ENCODE data around the gene HS3ST5. TPM values are rescaled to one million over a fixed set of nuclear protein-coding genes. Genes with fewer than 3 reads are reported as not detected.

HS3ST5 gene
- total RNA-seq, 1 donor: not detected

- H3K9me3 ChIP-seq (ENCODE audit: low read depth, low read length): no peaks in the 10 kb centered on the region
- H2AFZ ChIP-seq (ENCODE audit: low read length): no peak overlapping the region
- no peaks in the 10 kb centered on the region for H3K27me3 ChIP-seq (ENCODE audit: insufficient read depth, low read length)
- no peaks in the 10 kb centered on the region for H3K79me2 ChIP-seq (ENCODE audit: insufficient read depth, low read length)
- no peaks in the 10 kb centered on the region for H3K36me3 ChIP-seq (ENCODE audit: insufficient read depth, low read length)
- H3K4me3 ChIP-seq (ENCODE audit: insufficient read depth, low read length): no peak overlapping the region
- no peak overlapping the region for H3K4me2 ChIP-seq (ENCODE audit: insufficient read depth, low read length)
- H3K4me1 ChIP-seq (ENCODE audit: insufficient read depth, low read length): no peaks in the 10 kb centered on the region
- no peak for DNase-seq (ENCODE audit: insufficient read length, low spot score, missing footprints)
- H3K27ac ChIP-seq (ENCODE audit: low read depth, low read length): no peak overlapping the region
- no peaks in the 10 kb centered on the region for H4K20me1 ChIP-seq (ENCODE audit: insufficient read depth, low read length)
- TF ChIP-seq CTCF (IDR thresholded peaks at IDR 0.05; ENCODE audit: extremely low read depth, low read depth, low read length): no peak
These were observed 68.0 kb downstream of the HS3ST5 start for GRCh38 chr6:114274836-114275235.

- no peak for TF ChIP-seq CTCF (IDR thresholded peaks at IDR 0.05; ENCODE audit: extremely low read depth, low read depth, low read length)
- Histone ChIP-seq H3K79me2 (ENCODE audit: insufficient read depth, low read length) (no peaks in the 10 kb centered on the region), H3K4me1 (ENCODE audit: insufficient read depth, low read length) (no peaks in the 10 kb centered on the region)
These were observed 70.2 kb downstream of the HS3ST5 start for GRCh38 chr6:114272582-114272981.

GRCh38 chr6:114271405-114271804 lies 71.4 kb downstream of the HS3ST5 start:
- H3K27ac ChIP-seq (ENCODE audit: low read depth, low read length): no peak overlapping the region
- H3K79me2 ChIP-seq (ENCODE audit: insufficient read depth, low read length): no peaks in the 10 kb centered on the region
- H3K27me3 ChIP-seq (ENCODE audit: insufficient read depth, low read length): no peaks in the 10 kb centered on the region
- DNase-seq (ENCODE audit: insufficient read length, low spot score, missing footprints): no peak
- no peaks in the 10 kb centered on the region for H3K9me3 ChIP-seq (ENCODE audit: low read depth, low read length)
- H3K4me1 ChIP-seq (ENCODE audit: insufficient read depth, low read length): no peaks in the 10 kb centered on the region
- no peak for TF ChIP-seq CTCF (IDR thresholded peaks at IDR 0.05; ENCODE audit: extremely low read depth, low read depth, low read length)
- no peaks in the 10 kb centered on the region for H4K20me1 ChIP-seq (ENCODE audit: insufficient read depth, low read length)
- no peak overlapping the region for H2AFZ ChIP-seq (ENCODE audit: low read length)
- H3K4me2 ChIP-seq (ENCODE audit: insufficient read depth, low read length): no peak overlapping the region
- H3K4me3 ChIP-seq (ENCODE audit: insufficient read depth, low read length): no peak overlapping the region
- no peaks in the 10 kb centered on the region for H3K36me3 ChIP-seq (ENCODE audit: insufficient read depth, low read length)

More at GRCh38 chr6:114272582-114272981, 70.2 kb downstream of the HS3ST5 start:
- Histone ChIP-seq H2AFZ (ENCODE audit: low read length) (no peak overlapping the region), H3K36me3 (ENCODE audit: insufficient read depth, low read length) (no peaks in the 10 kb centered on the region), H3K4me2 (ENCODE audit: insufficient read depth, low read length) (no peak overlapping the region), H3K27me3 (ENCODE audit: insufficient read depth, low read length) (no peaks in the 10 kb centered on the region), H3K27ac (ENCODE audit: low read depth, low read length) (no peak overlapping the region), H3K9me3 (ENCODE audit: low read depth, low read length) (no peaks in the 10 kb centered on the region), H3K4me3 (ENCODE audit: insufficient read depth, low read length) (no peak overlapping the region), H4K20me1 (ENCODE audit: insufficient read depth, low read length) (no peaks in the 10 kb centered on the region)
- no peak for DNase-seq (ENCODE audit: insufficient read length, low spot score, missing footprints)

GRCh38 chr6:114267897-114268296 lies 74.9 kb downstream of the HS3ST5 start:
- no peaks in the 10 kb centered on the region for H3K9me3 ChIP-seq (ENCODE audit: low read depth, low read length)
- no peak overlapping the region for H3K27ac ChIP-seq (ENCODE audit: low read depth, low read length)
- H3K4me3 ChIP-seq (ENCODE audit: insufficient read depth, low read length): no peak overlapping the region
- no peak for TF ChIP-seq CTCF (IDR thresholded peaks at IDR 0.05; ENCODE audit: extremely low read depth, low read depth, low read length)
- H3K27me3 ChIP-seq (ENCODE audit: insufficient read depth, low read length): no peaks in the 10 kb centered on the region
- H4K20me1 ChIP-seq (ENCODE audit: insufficient read depth, low read length): no peaks in the 10 kb centered on the region
- DNase-seq (ENCODE audit: insufficient read length, low spot score, missing footprints): no peak
- no peaks in the 10 kb centered on the region for H3K4me1 ChIP-seq (ENCODE audit: insufficient read depth, low read length)
- H3K4me2 ChIP-seq (ENCODE audit: insufficient read depth, low read length): no peak overlapping the region
- H3K36me3 ChIP-seq (ENCODE audit: insufficient read depth, low read length): no peaks in the 10 kb centered on the region
- no peak overlapping the region for H2AFZ ChIP-seq (ENCODE audit: low read length)
- no peaks in the 10 kb centered on the region for H3K79me2 ChIP-seq (ENCODE audit: insufficient read depth, low read length)
